HG03342 (cell line): ENCODE data around the gene WDR81.

Experiments used
- ATAC-seq: cut with Tn5 transposase; IDR thresholded peaks from one replicate; pipeline ENCODE4 v1.9.1; 2021; ENCODE audit warnings: mild to moderate bottlenecking, moderate library complexity; ENCODE audit not compliant: unreplicated experiment

Gene WDR81

GRCh38 chr17:1776857-1777256, 52.4 kb downstream of the WDR81 start:
- ATAC-seq: no peak

DNA sequence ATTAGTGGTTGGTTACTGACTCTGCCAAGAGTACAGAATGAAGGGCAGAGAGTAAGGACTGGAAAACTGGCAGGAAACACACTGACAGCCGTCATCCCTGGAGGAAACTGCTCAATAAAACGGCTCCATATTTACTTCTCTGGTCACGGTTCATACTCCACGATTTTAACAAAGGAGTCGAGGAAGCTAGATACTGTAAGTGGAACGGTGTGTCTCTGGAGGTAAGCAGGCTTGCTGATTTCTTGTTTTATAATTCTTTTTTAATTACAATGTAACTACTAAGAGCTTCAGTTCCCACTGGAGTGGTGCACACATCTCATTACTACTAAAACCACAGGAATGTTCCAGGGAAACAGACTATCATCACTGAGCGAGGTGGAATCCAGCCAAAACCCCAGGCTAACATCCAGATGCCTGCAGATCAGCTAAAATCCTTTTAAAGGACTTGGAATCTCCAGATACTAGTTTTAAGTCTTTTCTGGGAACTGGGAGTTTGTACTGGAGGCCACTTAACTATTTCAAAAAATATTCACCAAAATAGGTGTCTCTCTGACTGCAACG, 55.1 kb downstream of the WDR81 start:
- no peak for ATAC-seq

DNA sequence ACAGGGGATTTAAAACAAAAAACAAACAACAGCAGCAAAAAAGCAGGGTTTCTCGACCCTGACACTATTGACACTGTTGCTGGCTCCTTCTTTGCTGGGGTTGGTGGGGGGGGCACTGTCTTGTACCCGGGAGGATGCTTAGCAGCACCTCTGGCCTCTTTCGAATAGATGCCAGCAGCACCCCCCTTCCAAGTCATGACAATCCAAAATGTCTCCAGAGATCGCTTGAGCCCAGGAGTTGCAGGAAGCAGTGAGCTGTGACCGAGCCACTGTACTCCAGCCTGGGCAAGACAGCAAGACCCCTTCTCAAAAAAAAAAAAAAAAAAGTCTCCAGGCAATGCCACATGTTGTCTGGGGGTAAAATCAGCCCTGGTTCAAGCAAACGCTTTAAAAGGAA, 57.7 kb downstream of the WDR81 start:
- ATAC-seq: no peak

DNA sequence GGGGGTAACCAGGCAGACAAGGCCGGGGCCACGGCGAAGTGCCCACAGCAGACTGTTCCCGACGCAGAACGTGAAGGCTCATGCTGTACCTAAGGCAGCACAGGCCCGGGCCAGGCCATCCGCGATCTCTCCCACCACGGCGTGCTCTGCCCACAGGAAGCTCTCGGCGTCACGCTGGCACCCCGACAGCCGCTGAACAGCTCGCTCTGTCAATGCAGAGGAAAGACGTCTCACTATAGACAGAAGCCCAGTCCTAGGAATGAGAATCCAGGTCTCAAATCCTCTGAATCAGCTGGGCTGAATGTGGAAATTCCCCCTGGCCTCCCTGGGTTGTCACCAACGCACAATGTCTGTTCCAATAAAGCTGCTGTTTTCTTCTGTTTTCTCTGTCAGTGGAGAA, 58.8 kb downstream of the WDR81 start:
- no peak for ATAC-seq

DNA sequence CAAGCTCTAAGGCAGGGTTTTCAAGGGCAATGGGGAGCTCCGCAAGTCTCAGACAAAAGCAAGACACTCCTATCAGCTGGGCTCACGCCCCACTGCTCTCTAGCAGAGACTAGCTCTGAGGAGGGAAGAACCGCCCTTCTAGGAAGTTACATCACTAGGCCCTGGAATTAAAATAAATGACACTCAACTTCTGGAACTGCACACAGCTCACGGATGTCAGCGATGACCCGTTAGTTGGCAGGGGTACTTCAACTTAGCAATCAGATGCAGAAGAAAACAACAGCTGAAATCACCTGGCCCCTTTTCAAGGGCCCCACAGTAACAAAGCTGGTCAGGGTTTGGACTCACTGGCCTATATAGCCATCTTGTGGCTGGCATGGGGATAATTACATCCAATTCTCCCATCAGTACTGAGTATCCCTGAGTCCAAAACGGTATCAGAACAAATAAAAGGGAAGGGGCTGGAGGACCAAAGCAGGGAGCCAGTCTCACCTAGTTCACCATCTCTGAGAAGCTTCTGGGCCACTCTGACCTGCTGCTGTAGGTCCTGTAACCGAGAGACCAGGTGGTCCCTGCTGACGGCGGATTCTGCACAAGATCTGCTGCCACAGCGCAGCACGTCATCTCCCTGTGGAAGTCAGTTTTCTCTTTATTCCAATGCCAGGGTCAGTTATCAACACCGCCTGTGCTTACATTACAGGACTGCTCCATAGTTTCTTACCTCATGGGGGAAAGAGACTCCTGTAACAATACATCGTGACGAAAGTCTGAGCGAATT, 59.5 kb downstream of the WDR81 start:
- ATAC-seq: no peak

- ATAC-seq: no peak
Observed at GRCh38 chr17:1785930-1786329, 61.4 kb downstream of the WDR81 start.

- ATAC-seq: no peak
Observed at GRCh38 chr17:1786708-1787107, 62.2 kb downstream of the WDR81 start.

GRCh38 chr17:1787301-1787902, 62.9 kb downstream of the WDR81 start:
- ATAC-seq: no peak
